Epithelial cell of esophagus (primary cell): ENCODE results near the gene DDX41.

Experiments
- DNase-seq: peaks from one replicate; pipeline ENCODE4 v3.0.0; 2010; ENCODE audit warnings: low read depth
- H3K4me3 ChIP-seq: 2 replicates; pipeline ENCODE4 v1.5.1; 2011; ENCODE audit warnings: mild to moderate bottlenecking, low read length, control low read depth
- CTCF ChIP-seq: IDR thresholded peaks from 2 replicates; pipeline ENCODE4 v1.5.1; 2011; ENCODE audit warnings: low read depth, mild to moderate bottlenecking, low read length, control low read depth, inconsistent platforms; ENCODE audit not compliant: insufficient read depth; ENCODE audit errors: missing control alignments

The DDX41 gene

GRCh38 chr5:177475563-177476427 is 41.0 kb downstream of the DDX41 start:
- H3K4me3 ChIP-seq, result no peak overlapping the region
- no peak for DNase-seq
- no peak for TF ChIP-seq CTCF

- no peak overlapping the region for H3K4me3 ChIP-seq
- no peak for DNase-seq
- TF ChIP-seq CTCF, result no peak
Measured at GRCh38 chr5:177474846-177475562, 41.8 kb downstream of the DDX41 start.

GRCh38 chr5:177474002-177474476 is 42.7 kb downstream of the DDX41 start:
- DNase-seq, result no peak
- no peak for TF ChIP-seq CTCF
- no peak overlapping the region for H3K4me3 ChIP-seq

GRCh38 chr5:177473443-177474001 is 43.2 kb downstream of the DDX41 start, which contains the start of gene DBN1:
TSS of gene DBN1 (minus strand) at chr5:177473634. CDS start at chr5:177473521, 113 bp downstream.
- H3K4me3 ChIP-seq, result peak within 1 kb of the TSS; percentile 63
- no peak for DNase-seq
- no peak for TF ChIP-seq CTCF

GRCh38 chr5:177472460-177473442 is 44.0 kb downstream of the DDX41 start:
- no peak for TF ChIP-seq CTCF
- DNase-seq, result no peak
- H3K4me3 ChIP-seq, result peak overlapping the region; percentile 63
